Measurements from ENCODE around the gene NPY4R.

DNA sequence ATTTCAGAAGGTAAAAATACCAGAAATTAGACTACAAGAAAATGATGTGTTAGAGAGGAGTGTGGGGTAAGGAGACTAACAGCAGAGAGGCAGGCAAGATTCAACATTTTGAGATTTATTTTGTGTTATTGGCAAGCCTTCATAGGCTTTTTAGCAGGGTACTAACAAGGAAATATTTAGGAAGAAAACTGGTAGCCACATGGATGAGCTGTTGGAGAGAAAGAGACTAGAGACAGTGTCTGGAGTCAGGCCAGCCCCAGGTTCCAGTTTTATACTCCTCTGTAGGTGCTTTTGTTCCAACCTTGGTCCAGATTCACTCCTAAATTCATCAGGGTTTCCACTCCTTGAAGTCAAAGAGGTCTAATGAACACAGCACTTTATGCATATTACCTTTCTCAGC is 49.6 kb upstream of the NPY4R start:
- no peak for TF ChIP-seq POLR2A (IDR thresholded peaks at IDR 0.05; ENCODE audit: low read length)
- no peak for TF ChIP-seq CTCF (IDR thresholded peaks at IDR 0.05)
- TF ChIP-seq CBX8 (IDR thresholded peaks at IDR 0.05) = no peak
- no peak for TF ChIP-seq TP53 (CRISPR knock-in tag; IDR thresholded peaks at IDR 0.05)
- TF ChIP-seq NR3C1 (IDR thresholded peaks at IDR 0.05) = no peak
- no peak for TF ChIP-seq RARB (CRISPR knock-in tag; IDR thresholded peaks at IDR 0.05)
- no peak for TF ChIP-seq NFE2L2 (conservative IDR thresholded peaks at IDR 0.05; ENCODE audit: low read length)
- TF ChIP-seq ZFP36 (IDR thresholded peaks at IDR 0.05; ENCODE audit: borderline replicate concordance, partially characterized antibody) = no peak
- TF ChIP-seq, protein P1, sequence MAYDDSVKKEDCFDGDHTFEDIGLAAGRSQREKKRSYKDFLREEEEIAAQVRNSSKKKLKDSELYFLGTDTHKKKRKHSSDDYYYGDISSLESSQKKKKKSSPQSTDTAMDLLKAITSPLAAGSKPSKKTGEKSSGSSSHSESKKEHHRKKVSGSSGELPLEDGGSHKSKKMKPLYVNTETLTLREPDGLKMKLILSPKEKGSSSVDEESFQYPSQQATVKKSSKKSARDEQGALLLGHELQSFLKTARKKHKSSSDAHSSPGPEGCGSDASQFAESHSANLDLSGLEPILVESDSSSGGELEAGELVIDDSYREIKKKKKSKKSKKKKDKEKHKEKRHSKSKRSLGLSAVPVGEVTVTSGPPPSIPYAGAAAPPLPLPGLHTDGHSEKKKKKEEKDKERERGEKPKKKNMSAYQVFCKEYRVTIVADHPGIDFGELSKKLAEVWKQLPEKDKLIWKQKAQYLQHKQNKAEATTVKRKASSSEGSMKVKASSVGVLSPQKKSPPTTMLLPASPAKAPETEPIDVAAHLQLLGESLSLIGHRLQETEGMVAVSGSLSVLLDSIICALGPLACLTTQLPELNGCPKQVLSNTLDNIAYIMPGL (CRISPR knock-in tag; IDR thresholded peaks at IDR 0.05; ENCODE audit: borderline replicate concordance) = no peak
- TF ChIP-seq, protein P2, sequence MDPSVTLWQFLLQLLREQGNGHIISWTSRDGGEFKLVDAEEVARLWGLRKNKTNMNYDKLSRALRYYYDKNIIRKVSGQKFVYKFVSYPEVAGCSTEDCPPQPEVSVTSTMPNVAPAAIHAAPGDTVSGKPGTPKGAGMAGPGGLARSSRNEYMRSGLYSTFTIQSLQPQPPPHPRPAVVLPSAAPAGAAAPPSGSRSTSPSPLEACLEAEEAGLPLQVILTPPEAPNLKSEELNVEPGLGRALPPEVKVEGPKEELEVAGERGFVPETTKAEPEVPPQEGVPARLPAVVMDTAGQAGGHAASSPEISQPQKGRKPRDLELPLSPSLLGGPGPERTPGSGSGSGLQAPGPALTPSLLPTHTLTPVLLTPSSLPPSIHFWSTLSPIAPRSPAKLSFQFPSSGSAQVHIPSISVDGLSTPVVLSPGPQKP (IDR thresholded peaks at IDR 0.05; ENCODE audit: low read depth, low read length) = no peak
- TF ChIP-seq JUN (IDR thresholded peaks at IDR 0.05) = no peak
- TF ChIP-seq EP300 (IDR thresholded peaks at IDR 0.05) = no peak
- TF ChIP-seq, protein P3, sequence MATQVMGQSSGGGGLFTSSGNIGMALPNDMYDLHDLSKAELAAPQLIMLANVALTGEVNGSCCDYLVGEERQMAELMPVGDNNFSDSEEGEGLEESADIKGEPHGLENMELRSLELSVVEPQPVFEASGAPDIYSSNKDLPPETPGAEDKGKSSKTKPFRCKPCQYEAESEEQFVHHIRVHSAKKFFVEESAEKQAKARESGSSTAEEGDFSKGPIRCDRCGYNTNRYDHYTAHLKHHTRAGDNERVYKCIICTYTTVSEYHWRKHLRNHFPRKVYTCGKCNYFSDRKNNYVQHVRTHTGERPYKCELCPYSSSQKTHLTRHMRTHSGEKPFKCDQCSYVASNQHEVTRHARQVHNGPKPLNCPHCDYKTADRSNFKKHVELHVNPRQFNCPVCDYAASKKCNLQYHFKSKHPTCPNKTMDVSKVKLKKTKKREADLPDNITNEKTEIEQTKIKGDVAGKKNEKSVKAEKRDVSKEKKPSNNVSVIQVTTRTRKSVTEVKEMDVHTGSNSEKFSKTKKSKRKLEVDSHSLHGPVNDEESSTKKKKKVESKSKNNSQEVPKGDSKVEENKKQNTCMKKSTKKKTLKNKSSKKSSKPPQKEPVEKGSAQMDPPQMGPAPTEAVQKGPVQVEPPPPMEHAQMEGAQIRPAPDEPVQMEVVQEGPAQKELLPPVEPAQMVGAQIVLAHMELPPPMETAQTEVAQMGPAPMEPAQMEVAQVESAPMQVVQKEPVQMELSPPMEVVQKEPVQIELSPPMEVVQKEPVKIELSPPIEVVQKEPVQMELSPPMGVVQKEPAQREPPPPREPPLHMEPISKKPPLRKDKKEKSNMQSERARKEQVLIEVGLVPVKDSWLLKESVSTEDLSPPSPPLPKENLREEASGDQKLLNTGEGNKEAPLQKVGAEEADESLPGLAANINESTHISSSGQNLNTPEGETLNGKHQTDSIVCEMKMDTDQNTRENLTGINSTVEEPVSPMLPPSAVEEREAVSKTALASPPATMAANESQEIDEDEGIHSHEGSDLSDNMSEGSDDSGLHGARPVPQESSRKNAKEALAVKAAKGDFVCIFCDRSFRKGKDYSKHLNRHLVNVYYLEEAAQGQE (IDR thresholded peaks at IDR 0.05) = no peak
- no peak for TF ChIP-seq RCOR1 (IDR thresholded peaks at IDR 0.05; ENCODE audit: low read depth, low read length)

All from A549 (cell line).